Fibroblast of villous mesenchyme (primary cell): ENCODE data around the gene OTOF. TPM values are rescaled to one million over a fixed set of nuclear protein-coding genes. Genes with fewer than 3 reads are reported as not detected.

Source experiments
- DNase-seq: peaks from one replicate; pipeline ENCODE4 v3.0.0-alpha.2; 2010; ENCODE audit warnings: low read depth
- H3K4me3 ChIP-seq: 2 replicates; pipeline ENCODE4 v1.5.1; 2011; ENCODE audit warnings: low read depth, mild to moderate bottlenecking, low read length
- total RNA-seq: library from RNA; depleted of rRNA; stranded (reverse); fragments of >200 nt; gene quantifications from 2 replicates; pipeline ENCODE4 v1.2.3, GENCODE V29; 2012
- TF ChIP-seq, protein P1 (sequence below): IDR thresholded peaks from 2 replicates; pipeline ENCODE4 v1.5.1; 2012; ENCODE audit warnings: low read depth, mild to moderate bottlenecking, low read length; ENCODE audit not compliant: insufficient read depth

OTOF gene
- total RNA-seq, 1 donor = under 0.01 TPM

DNA sequence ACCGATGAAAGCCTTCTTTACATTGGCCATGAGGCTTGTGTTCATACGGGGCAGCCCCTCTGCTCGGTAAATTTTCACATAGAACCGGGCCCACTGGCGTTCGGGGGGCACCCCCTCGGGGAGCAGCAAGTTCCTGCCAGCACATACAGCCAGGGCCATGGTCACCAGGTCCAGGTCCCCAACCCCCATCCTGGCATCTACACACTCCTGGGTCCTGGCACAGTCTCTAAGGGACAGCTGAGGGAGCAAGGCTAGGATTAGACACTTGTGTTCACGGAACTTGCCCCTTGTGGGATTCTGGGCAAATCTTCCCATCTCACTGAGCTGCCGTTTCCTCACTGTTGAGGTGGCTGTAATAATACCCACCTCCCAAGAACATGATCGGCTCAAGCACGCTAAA lies 5.6 kb upstream of the OTOF start:
- no peak overlapping the region for H3K4me3 ChIP-seq

DNA sequence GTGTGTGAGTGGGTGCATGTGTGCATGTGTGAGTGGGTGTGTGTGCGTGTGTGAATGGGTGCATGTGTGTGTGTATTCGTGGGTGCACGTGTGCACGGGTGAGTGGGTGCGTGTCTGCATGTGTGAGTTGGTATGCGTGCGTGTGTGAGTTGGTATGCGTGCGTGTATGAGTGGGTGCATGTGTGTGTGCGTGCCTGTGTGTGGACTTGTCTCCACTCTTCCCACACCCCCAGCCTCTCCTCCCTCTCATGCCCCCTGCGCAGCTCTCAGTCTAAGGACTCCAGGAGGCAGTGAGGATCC lies 5.1 kb upstream of the OTOF start:
- TF ChIP-seq, protein P1, sequence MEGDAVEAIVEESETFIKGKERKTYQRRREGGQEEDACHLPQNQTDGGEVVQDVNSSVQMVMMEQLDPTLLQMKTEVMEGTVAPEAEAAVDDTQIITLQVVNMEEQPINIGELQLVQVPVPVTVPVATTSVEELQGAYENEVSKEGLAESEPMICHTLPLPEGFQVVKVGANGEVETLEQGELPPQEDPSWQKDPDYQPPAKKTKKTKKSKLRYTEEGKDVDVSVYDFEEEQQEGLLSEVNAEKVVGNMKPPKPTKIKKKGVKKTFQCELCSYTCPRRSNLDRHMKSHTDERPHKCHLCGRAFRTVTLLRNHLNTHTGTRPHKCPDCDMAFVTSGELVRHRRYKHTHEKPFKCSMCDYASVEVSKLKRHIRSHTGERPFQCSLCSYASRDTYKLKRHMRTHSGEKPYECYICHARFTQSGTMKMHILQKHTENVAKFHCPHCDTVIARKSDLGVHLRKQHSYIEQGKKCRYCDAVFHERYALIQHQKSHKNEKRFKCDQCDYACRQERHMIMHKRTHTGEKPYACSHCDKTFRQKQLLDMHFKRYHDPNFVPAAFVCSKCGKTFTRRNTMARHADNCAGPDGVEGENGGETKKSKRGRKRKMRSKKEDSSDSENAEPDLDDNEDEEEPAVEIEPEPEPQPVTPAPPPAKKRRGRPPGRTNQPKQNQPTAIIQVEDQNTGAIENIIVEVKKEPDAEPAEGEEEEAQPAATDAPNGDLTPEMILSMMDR = no peak
- DNase-seq = no peak
- no peak overlapping the region for H3K4me3 ChIP-seq

More for the DNA sequence above, 5.6 kb upstream of the OTOF start:
- TF ChIP-seq, protein P1 = no peak
- no peak for DNase-seq

DNA sequence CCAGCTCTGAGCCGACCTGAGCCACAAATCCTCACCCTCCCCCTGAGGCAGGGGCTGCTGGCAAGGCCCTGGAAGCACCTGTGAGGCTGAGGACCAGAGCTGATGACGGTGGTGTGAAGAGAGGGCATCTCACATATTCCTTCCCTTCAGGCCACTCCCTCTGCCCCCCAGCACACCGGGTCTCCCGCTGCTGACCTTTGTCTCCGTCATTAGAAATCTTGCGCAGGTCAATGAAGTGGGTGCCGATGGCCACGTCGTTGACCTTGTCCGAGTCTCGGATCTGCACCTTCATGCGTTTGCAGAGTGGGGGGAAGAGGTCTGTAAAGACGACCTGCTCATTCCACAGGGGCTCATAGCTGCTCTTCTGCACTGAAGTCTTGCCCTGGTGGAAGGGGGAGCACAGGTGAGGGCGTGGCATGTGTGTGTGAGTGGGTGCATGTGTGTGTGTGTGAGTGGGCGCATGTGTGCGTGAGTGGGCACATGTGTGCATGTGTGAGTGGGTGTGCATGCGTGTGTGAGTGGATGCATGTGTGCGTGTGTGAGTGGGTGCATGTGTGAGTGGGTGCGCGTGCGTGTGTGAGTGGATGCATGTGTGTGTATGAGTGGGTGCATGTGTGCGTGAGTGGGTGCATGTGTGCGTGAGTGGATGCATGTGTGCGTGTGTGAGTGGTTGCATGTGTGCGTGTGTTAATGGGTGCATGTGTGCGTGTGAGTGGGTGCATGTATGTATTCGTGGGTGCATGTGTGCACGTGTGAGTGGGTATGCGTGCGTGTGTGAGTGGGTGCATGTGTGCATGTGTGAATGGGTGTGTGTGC lies 4.5 kb upstream of the OTOF start:
- no peak overlapping the region for H3K4me3 ChIP-seq
- TF ChIP-seq, protein P1 = no peak
- DNase-seq = no peak

DNA sequence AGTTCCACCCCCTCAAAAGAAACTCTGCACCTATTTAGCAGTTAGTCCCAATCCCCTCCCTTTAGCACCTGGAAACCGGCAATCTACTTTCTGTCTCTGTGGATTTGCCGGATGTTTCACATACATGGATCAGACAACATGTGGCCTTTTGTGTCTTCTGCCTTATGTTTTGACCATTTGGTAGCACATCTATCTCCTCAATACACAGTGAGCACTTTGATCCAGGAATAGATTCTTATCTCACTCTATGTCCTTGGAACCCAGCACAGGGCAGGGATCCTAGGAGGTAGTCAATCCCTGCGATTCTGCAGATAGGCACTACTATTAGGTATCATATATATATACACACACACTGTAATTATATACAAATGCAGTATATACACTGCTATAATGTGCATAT lies 3.8 kb upstream of the OTOF start:
- H3K4me3 ChIP-seq = no peak overlapping the region
- DNase-seq = no peak
- TF ChIP-seq, protein P1 = no peak

DNA sequence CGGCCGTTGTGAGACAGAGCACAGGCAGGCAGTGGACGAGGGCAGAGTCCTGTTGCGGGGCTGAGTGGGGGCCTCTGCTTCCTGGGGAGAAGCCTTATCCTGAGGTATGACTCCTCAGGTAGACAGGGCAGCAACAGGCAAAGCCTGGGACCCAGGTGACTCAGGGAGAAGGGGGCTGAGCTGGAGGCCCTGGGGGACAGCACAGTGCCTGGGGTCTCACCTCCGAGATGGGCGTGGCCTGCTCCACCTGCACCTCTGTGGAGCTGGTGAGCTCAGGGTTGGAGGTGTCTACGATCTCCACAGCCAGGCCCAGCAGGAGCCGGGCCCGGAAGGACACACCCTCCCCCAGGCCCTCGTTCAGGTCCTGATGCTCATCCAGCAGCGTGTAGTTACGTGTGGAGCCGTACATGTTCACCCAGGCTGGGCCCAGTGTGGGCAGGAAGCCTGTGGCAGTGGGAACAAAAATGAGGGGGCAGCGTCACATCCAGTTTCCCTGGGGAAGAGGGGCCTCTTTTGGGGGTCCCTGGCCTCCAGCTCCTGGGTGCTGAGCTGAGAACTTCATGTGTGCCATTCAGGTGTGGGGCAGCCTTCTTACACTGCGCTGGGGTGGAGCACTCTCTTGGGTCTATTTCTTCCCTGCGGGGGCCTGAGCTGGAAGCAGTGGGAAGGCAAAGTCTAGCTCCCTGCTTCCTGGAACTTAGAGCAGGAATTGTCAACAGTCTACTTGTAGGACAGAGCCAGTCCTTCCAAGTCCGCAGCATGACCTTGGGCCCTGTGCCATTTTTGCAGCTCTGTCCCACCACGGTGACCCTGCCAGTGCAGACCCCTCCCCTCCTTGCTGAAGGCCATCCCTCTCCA lies 2.9 kb upstream of the OTOF start:
- no peak overlapping the region for H3K4me3 ChIP-seq
- TF ChIP-seq, protein P1 = no peak
- DNase-seq = no peak

DNA sequence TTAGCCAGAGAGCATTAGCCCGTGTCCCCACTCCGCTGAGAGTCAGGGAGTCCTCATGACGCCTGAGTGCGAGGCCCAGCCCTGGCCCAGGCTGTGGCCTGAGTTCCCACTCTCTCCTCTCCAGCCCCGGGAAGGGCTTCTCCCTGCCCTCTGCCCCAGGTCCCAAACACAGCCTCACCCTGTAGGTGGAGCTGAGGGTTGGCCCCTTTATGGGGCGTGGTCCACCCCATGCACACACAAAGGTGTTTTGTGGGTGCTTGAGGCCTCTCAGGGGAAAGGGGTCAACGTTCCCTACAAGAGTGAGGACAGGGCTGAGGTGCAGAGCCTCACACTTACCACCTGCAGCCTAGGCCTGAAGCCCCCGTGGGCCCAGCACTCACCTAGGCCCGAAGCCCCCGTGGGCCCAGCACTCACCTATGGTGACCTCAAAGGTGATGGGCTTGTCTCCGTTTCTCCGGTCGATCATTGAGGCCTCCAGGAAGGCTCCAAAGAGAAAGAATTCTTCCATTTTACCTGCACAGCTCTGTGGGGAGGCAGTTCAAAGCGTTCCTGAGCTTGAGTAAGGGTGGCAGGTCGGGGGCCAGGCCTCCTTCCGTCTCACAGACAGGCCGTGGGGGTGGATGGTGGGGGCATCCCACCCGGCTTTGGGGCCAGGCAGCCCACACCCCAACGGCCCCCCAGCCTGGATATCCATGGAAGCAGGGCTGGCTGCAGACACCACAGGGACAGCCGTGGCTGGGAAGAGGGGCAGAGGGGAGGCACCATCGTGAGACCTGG lies 2.1 kb upstream of the OTOF start:
- TF ChIP-seq, protein P1 = no peak
- no peak overlapping the region for H3K4me3 ChIP-seq
- no peak for DNase-seq
